RPMI7951 (cell line): ENCODE data around the gene RNU4-1. TPM values are rescaled to one million over a fixed set of nuclear protein-coding genes. Genes with fewer than 3 reads are reported as not detected.

ENCODE experiments used
- DNase-seq: peaks from one replicate; pipeline ENCODE4 v3.0.0-alpha.2; 2012; ENCODE audit warnings: low read depth
- total RNA-seq: library from RNA; depleted of rRNA; stranded (reverse); fragments of >200 nt; shearing (Covaris generic); gene quantifications from 2 replicates; pipeline ENCODE4 v1.2.3, GENCODE V29; 2014

Gene RNU4-1
- total RNA-seq, 1 experiment from 2014 or later = under 0.01 TPM

DNA sequence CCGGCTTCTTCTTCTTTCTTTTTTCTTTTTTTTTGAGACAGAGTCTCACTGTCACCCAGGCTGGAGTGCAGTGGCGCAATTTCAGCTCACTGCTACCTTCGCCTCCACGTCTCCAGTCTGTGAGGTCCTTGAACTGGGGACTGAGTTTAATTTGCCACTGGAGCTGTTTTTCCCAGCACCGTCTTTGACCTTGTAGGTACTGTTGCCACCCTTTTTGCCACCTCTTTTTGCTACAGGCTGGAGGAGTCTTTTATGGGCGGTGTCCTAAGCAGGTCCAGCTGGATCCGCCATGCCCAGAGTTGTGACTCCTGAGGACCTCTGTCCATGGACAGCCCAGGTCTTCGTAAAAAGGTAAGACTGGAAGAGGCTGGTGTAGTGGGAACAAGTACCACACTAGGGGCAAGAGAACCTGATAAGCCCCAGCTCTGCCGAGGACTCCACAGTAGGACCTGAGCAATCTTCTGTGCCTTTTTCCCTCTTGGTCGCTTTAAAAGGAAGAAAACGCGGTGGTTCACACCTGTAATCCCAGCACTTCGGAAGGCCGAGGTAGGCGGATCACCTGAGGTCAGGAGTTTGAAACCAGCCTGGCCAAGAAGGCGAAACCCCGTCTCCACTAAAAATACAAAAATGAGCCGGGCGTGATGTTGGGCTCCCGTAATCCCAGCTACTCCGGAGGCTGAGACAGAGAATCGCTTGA, 2.3 kb downstream of the RNU4-1 start:
- DNase-seq = no peak

GRCh38 chr12:120287491-120287890, 5.5 kb downstream of the RNU4-1 start:
- DNase-seq = no peak

GRCh38 chr12:120286768-120287490, 6.1 kb downstream of the RNU4-1 start:
- DNase-seq = no peak

GRCh38 chr12:120284381-120284780, 8.7 kb downstream of the RNU4-1 start:
- DNase-seq = no peak

DNA sequence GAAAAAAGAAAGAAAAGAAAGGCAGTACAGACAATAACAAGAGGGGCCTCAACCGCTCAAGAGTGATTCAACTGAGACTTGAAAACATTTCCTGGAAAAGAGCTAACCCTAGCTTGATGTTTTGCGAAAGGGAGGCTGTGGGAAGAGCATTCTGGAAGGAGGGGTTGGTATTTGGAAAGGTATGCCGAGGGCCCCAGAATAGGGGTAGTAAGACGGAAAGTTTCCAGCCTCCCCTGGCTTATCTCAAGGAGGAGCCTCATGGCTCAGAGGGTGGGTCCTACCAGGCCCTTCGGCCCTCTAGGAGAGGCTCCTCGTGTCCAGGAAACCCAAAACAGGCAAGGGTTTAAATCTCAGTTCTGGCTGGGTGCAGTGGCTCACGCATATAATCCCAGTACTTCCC, 9.7 kb downstream of the RNU4-1 start:
- no peak for DNase-seq

DNA sequence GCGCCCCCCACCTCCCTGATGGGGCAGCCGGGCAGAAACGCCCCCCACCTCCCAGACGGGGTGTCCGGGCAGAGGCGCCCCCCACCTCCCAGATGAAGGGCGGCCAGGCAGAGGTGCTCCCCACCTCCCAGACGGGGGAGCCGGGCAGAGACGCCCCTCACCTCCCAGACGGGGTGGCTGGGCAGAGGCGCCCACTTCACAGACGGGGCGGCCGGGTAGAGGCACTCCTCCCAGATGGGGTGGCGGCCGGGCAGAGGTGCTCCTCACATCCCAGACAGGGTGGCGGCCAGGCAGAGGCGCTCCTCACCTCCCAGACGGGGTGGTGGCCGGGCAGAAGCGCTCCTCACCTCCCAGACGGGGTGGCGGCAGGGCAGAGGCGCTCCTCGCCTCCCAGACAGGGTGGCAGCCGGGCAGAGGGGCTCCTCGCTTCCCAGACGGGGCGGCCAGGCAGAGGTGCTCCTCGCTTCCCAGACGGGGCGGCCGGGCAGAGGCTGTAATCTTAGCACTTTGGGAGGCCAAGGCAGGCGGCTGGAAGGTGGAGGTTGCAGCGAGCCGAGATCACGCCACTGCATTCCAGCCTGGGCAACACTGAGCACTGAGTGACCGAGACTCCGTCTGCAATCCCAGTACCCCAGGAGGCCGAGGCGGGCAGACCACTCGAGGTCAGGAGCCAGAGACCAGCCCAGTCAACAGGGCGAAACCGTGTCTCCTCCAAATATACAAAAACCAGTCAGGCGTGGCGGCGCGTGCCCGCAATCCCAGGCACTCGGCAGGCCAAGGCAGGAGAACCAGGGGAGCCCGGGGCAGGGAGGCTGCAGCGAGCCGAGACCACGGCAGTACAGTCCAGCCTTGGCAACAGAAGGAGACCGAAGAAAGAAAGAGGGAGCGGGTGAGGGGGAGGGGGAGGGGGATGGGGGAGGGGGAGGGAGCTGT, 14.6 kb downstream of the RNU4-1 start:
- no peak for DNase-seq

DNA sequence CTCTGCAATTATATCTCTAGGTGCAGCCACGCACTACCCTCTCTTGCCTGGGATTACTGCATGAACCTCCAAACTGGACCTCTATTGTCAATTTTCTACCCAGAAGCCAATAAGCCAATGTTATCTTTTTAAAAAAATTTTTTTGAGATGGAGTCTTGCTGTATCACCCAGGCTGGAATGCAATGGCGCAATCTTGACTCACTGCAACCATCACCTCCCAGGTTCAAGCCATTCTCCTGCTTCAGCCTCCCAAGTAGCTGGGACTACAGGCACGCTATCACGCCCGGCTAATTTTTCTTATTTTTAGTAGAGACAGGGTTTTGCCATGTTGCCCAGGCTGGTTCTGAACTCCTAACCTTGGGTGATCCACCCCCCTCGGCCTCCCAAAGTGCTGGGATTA, 16.3 kb downstream of the RNU4-1 start:
- no peak for DNase-seq

DNA sequence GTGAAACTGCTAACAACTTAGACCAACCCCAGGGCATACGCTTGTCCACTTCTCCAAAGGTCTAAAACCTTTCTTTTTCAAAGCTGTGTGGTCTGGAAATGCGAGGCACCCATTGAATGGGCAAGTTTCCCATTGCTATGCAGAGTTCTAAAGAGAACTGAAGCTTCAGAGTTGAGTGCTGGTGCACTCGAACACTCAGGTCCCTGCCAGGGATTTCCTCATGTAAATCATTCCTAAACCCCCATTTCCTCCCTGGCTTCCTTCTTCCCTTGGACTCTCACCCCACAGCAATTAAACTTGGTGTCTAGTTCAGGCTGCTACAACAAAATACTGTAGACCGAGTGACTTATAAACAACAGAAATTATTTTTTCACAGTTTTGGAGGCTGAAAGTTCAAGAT, 25.3 kb downstream of the RNU4-1 start:
- DNase-seq = no peak

GRCh38 chr12:120266180-120266870, 26.7 kb downstream of the RNU4-1 start:
- DNase-seq = no peak

- DNase-seq = peak; percentile 64
Measured at GRCh38 chr12:120265473-120266179, 27.4 kb downstream of the RNU4-1 start, which contains the start of gene PXN. Gene PXN (minus strand): TSS chr12:120265730. CDS start chr12:120265629, 101 bp downstream.

DNA sequence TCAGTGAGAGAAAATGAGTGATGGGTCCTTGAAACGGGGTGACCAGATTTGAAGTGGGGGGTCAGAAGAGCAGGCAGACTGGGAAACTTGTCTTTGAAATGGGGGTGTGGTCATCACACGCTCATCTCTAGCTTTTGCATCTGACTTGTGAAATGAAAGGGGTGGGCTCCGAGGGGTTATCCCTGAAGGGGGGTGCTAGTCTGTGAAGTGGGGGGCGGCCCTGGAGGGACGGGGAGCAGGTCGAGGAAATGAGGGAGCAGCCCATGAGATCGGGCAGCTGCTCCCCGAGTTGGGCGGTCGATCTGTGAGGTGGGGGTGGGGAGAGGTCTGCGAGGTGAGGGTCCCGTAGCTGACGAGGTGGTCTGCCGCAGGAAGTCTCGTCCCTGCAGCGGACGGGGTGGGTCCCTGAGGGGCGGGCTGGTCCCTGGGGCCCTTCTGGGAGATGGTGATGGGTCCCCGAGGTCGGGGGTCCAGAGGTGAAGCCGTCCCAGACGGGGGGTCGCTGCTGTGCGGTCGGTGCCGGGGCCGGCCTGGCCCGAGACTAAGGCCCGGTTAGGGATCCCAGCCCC, 28.0 kb downstream of the RNU4-1 start:
- DNase-seq = no peak

DNA sequence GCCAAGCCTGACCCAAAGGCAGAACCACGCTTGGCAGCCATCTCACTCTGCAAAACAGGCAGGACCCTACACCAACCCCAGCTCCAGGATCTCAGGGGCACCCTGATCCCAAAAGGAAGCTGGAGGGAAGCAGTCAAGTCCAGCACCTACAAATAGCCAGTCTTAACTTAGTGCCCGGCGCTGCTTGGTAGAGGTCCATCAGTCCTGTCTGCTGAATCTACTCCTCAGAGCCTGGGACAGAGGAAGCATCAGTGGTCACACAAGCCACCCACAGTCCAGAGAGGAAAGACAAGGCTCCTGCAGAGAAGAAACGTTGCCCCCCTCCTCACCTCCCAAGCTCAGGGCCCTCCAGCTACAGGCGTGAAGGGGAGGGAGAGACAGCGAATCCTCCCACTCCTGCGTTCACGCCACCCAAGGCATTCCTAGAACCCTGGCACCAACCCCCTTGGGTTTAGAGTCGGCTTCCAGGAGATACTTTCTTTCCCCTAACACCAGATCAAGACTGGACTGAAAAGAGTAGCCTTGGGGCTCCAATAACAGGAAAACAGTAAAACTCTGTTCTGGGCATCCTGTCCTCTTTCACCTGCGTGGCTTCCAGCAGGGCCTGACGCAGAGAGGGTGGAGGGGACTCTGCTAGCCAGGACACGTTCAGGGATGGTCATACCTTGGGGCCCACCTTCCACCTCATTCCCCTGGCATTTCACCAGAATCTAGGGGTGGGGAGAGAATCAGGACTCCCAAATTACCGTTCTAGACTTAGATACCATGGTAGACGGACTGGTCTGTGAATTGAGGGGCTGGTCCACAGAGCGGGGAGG, 28.7 kb downstream of the RNU4-1 start:
- DNase-seq = no peak

DNA sequence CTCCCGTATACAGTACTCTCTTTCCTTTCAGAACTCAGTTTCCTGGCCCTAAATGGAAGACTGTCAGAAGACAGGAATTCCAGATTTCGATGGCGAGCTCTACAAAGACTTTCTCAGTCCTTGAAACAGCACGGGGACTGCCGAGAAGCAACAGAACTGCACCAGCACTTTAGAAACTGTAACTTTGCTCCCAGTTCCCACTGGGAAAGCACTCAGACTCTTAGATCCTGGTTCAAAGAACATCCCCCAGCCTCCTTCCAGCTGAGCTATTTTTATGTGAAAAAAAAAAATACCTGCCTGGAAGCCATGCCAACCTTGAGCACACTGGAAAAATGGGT, 29.3 kb downstream of the RNU4-1 start:
- DNase-seq = no peak

- peak; percentile 47 for DNase-seq
Measured at GRCh38 chr12:120262852-120263747, 29.9 kb downstream of the RNU4-1 start.

DNA sequence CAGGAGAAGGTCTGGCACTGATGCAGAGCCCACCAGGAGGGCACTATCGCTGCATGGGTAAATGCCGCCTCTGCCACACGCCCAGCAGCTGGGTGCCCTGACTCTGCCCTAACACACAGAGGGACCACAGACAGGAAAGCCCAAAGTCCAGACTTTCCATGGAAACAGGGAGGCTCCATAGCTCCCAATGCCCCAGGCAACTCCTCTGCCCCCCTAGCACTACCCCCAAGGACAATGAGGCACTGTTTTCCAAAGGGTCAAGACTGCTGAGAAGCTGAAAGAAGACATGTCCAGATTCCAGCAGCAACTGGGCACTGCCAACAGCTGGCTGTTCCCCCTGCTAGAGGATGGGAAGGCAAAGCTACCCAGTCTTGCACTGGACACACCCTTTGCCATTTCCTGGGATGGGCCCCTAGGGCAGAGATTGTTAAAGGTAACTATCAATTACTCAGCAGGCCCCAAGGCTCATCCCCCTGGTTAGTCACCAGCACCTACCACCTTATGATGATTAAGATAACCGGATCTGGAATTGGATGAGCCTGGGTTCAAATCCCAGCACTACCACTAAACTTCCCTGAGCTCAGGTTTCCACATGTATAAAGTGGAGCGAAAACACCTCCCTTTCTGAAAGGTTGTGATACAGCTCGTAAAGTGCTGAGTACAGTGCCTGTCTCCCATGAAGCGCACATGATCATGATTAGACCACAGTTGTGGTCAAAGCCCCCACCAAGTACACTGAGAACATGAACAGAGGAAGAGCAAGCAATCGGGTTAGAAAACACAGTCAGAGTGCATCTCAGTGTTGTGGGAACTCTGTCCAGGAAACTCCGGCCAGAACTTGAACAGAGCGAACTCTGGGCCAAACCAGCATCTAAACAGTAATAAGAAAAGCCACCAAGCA, 30.8 kb downstream of the RNU4-1 start:
- DNase-seq = peak; percentile 84

GRCh38 chr12:120260607-120261006, 32.4 kb downstream of the RNU4-1 start:
- no peak for DNase-seq

DNA sequence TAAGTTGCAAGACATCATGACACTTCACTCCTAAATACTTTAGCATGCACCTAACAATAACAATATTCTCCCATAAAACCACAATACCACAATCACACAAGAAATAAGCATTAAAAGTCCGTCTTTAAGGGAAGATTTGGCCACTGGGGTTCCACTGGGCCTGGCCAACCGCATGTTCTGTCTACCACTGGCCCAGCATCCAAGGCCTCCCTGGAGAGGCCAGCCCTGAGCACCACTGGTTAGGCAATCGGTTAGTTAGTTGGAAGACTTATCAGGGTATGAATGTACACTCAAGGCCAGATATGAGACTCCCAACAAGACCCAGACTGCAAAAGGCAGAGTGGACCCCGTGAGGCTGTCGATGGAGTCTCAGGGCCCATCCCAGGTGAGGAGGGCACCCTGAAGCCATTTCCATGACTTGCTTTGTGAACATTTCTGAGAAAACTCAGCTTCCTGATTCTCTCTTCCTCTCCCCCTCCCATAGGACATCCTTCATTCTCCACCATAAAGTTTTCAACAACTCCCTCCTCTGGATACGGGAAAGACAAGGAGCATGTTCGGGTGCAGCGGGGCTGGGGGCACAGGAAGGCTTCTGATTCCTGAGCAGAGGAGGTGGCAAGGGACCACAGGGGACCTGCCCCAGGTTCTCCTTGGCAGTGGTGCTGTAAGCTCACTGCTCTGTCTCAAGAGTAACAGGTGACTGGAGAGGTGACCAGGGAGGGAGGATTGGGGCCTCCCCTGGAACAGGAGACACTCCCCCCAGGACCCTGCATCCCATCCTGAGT, 33.4 kb downstream of the RNU4-1 start:
- no peak for DNase-seq
